ENCODE results near the gene ZMPSTE24. TPM values are rescaled to one million over a fixed set of nuclear protein-coding genes. Genes with fewer than 3 reads are reported as not detected.

ZMPSTE24 gene
- total and polyA plus RNA-seq, 3 donors from 2014 or later: 22.5 to 31.3 (median 30.4) TPM

Other genes with a start within 250 kb of the ZMPSTE24 start
- 100 to 1,000 TPM; 159 to 160 TPM for gene CAP1, start 217.5 kb upstream of the ZMPSTE24 start, total RNA-seq
- gene CAP1, start 217.5 kb upstream of the ZMPSTE24 start, polyA plus RNA-seq (ENCODE audit: insufficient read depth, low read depth, low replicate concordance): 231 TPM
- gene PPT1, start 161.0 kb upstream of the ZMPSTE24 start, total RNA-seq: 10 to 100 TPM; 67.0 to 82.9 TPM
- gene PPT1, start 161.0 kb upstream of the ZMPSTE24 start, polyA plus RNA-seq (ENCODE audit: insufficient read depth, low read depth, low replicate concordance): 112 TPM
- 10 to 100 TPM; 27.2 to 28.4 TPM for gene RLF, start 96.8 kb upstream of the ZMPSTE24 start, total RNA-seq
- 16.4 TPM for gene RLF, start 96.8 kb upstream of the ZMPSTE24 start, polyA plus RNA-seq (ENCODE audit: insufficient read depth, low read depth, low replicate concordance)
- 10 to 100 TPM; 35.2 to 81.5 TPM for gene TMCO2, start 10.3 kb upstream of the ZMPSTE24 start, total RNA-seq
- 198 TPM for gene TMCO2, start 10.3 kb upstream of the ZMPSTE24 start, polyA plus RNA-seq (ENCODE audit: insufficient read depth, low read depth, low replicate concordance)
- 1 to 10 TPM; 5.1 to 7.2 TPM for gene COL9A2, start 59.0 kb downstream of the ZMPSTE24 start, total RNA-seq
- gene COL9A2, start 59.0 kb downstream of the ZMPSTE24 start, polyA plus RNA-seq (ENCODE audit: insufficient read depth, low read depth, low replicate concordance): 3.5 TPM
- gene SMAP2, start 115.5 kb downstream of the ZMPSTE24 start, total RNA-seq: 10 to 100 TPM; 23.0 to 27.1 TPM
- gene SMAP2, start 115.5 kb downstream of the ZMPSTE24 start, polyA plus RNA-seq (ENCODE audit: insufficient read depth, low read depth, low replicate concordance): 44.3 TPM
- 1 to 10 TPM; 4.2 to 4.6 TPM for gene ZFP69B, start 192.2 kb downstream of the ZMPSTE24 start, total RNA-seq
- 3.0 TPM for gene ZFP69B, start 192.2 kb downstream of the ZMPSTE24 start, polyA plus RNA-seq (ENCODE audit: insufficient read depth, low read depth, low replicate concordance)
- 1 to 10 TPM; 6.7 to 9.3 TPM for gene ZFP69, start 219.1 kb downstream of the ZMPSTE24 start, total RNA-seq
- 5.4 TPM for gene ZFP69, start 219.1 kb downstream of the ZMPSTE24 start, polyA plus RNA-seq (ENCODE audit: insufficient read depth, low read depth, low replicate concordance)

All from testis (tissue), 3 donors.